WTC11 (cell line): ENCODE measurements around the gene ARHGAP15.

Source experiments
- ATF2 ChIP-seq: sonication (generic); formaldehyde crosslinking; IDR thresholded peaks from 2 replicates; pipeline ENCODE4 v1.8.1; 2022; ENCODE audit warnings: low read depth, missing genetic modification reagents, borderline replicate concordance
- CTCF ChIP-seq: fragments of 200-600 bp; IDR thresholded peaks from 2 replicates; pipeline ENCODE4 v1.8.0; 2022; ENCODE audit warnings: antibody characterized with exemption

- TF ChIP-seq CTCF: no peak
- no peak for TF ChIP-seq ATF2
These were observed 324.8 kb downstream of the ARHGAP15 start for GRCh38 chr2:143453981-143454511.
